ENCODE results near the gene CNTD1.

The CNTD1 gene

GRCh38 chr17:42779936-42780850 is 18.5 kb upstream of the CNTD1 start, which contains the start of gene WNK4:
TSS of gene WNK4 (plus strand) at chr17:42780610. CDS start at chr17:42780699, 89 bp downstream.
- DNase-seq (ENCODE audit: low read depth in 3 of 3), result no peak

GRCh38 chr17:42780851-42781638 is 17.6 kb upstream of the CNTD1 start:
- DNase-seq (ENCODE audit: low read depth in 3 of 3), result no peak

GRCh38 chr17:42781639-42782165 is 17.0 kb upstream of the CNTD1 start:
- DNase-seq (ENCODE audit: low read depth in 3 of 3), result no peak

- no peak for DNase-seq (ENCODE audit: low read depth in 3 of 3)
These were observed 16.2 kb upstream of the CNTD1 start for GRCh38 chr17:42782166-42783061.

GRCh38 chr17:42783062-42783790 is 15.4 kb upstream of the CNTD1 start:
- no peak for DNase-seq (ENCODE audit: low read depth in 3 of 3)

GRCh38 chr17:42783791-42784138 is 14.9 kb upstream of the CNTD1 start:
- DNase-seq (ENCODE audit: low read depth in 3 of 3), result no peak

GRCh38 chr17:42784409-42784808 is 14.3 kb upstream of the CNTD1 start:
- DNase-seq (ENCODE audit: low read depth in 3 of 3), result no peak

- no peak for DNase-seq (ENCODE audit: low read depth in 3 of 3)
These were observed 13.7 kb upstream of the CNTD1 start for GRCh38 chr17:42784811-42785592.

- DNase-seq (ENCODE audit: low read depth in 3 of 3), result no peak
These were observed 11.4 kb upstream of the CNTD1 start for GRCh38 chr17:42787266-42787665.

- DNase-seq (ENCODE audit: low read depth in 3 of 3), result no peak
These were observed 6.7 kb upstream of the CNTD1 start for GRCh38 chr17:42791948-42792347.

GRCh38 chr17:42792545-42792944 is 6.1 kb upstream of the CNTD1 start:
- no peak for DNase-seq (ENCODE audit: low read depth in 3 of 3)

- DNase-seq (ENCODE audit: low read depth in 3 of 3), result no peak
These were observed 3.6 kb upstream of the CNTD1 start for GRCh38 chr17:42795061-42795460.

- no peak for DNase-seq (ENCODE audit: low read depth in 3 of 3)
These were observed 3.2 kb upstream of the CNTD1 start for GRCh38 chr17:42795465-42795864.

- DNase-seq (ENCODE audit: low read depth in 3 of 3), result no peak
These were observed 2.4 kb upstream of the CNTD1 start for GRCh38 chr17:42796066-42796758.

GRCh38 chr17:42797067-42798007 is 1.3 kb upstream of the CNTD1 start:
- DNase-seq (ENCODE audit: low read depth in 3 of 3), result no peak

- no peak for DNase-seq (ENCODE audit: low read depth in 3 of 3)
These were observed 664 bp upstream of the CNTD1 start for GRCh38 chr17:42798011-42798382.

- no peak for DNase-seq (ENCODE audit: low read depth in 3 of 3)
These were observed 4.6 kb downstream of the CNTD1 start for GRCh38 chr17:42803074-42803883.
